OCI-LY7 (cell line): Measurements from ENCODE around the gene AP1S1.

Experiments
- CTCF ChIP-seq: fragments of 200-600 bp; sonication (generic); conservative IDR thresholded peaks from 2 replicates; pipeline ENCODE4 v1.5.1; 2014; ENCODE audit warnings: mild to moderate bottlenecking, antibody characterized with exemption, low read length, moderate library complexity, mixed read lengths
- EZH2phosphoT487 ChIP-seq: fragments of 200-600 bp; sonication (generic); IDR thresholded peaks from 2 replicates; pipeline ENCODE4 v1.6.1; 2018; ENCODE audit warnings: low read depth, borderline replicate concordance, mild to moderate bottlenecking, mixed run types, antibody characterized with exemption, low read length, moderate library complexity, mixed read lengths

- TF ChIP-seq CTCF: no peak
- no peak for TF ChIP-seq EZH2phosphoT487
These were observed 12.3 kb downstream of the AP1S1 start for GRCh38 chr7:101166648-101166908.
